SU-DHL-6 (cell line): Measurements from ENCODE around the gene IL10RA.

Experiments
- H2AFZ ChIP-seq: fragments of 200-600 bp; sonication (generic); 2 replicates; pipeline ENCODE4 v1.6.1; 2014; ENCODE audit warnings: low read depth, mild to moderate bottlenecking, moderate library complexity, mixed read lengths, antibody characterized with exemption, low read length; ENCODE audit not compliant: severe bottlenecking
- H3F3A ChIP-seq: fragments of 200-600 bp; shearing (Covaris generic); 2 replicates; pipeline ENCODE4 v1.6.0; 2016; ENCODE audit warnings: antibody characterized with exemption, mild to moderate bottlenecking; ENCODE audit not compliant: insufficient read depth
- H3K27ac ChIP-seq: fragments of 200-600 bp; sonication (generic); 2 replicates; pipeline ENCODE4 v1.5.1; 2016; ENCODE audit warnings: low read depth, mild to moderate bottlenecking, low read length, moderate library complexity, mixed read lengths
- H3K27me3 ChIP-seq: fragments of 200-600 bp; sonication (generic), shearing (Covaris generic); 2 replicates; pipeline ENCODE4 v1.6.0; 2014; ENCODE audit warnings: mild to moderate bottlenecking, low read length
- H3K36me3 ChIP-seq: fragments of 200-600 bp; sonication (generic); 2 replicates; pipeline ENCODE4 v1.6.1; 2014; ENCODE audit warnings: mild to moderate bottlenecking, low read length, mixed read lengths
- H3K4me2 ChIP-seq: fragments of 300-600, 200-600 bp; shearing (Covaris generic), sonication (generic); 2 replicates; pipeline ENCODE4 v1.6.0; 2014; ENCODE audit warnings: low read length, low read depth, mild to moderate bottlenecking; ENCODE audit not compliant: poor library complexity, severe bottlenecking
- H3K4me3 ChIP-seq: fragments of 200-600 bp; sonication (generic); 2 replicates; pipeline ENCODE4 v1.5.1; 2014; ENCODE audit warnings: antibody characterized with exemption, low read length, mild to moderate bottlenecking, mixed read lengths; ENCODE audit not compliant: insufficient read depth, poor library complexity, severe bottlenecking
- H3K79me2 ChIP-seq: fragments of 200-600 bp; sonication (generic); 2 replicates; pipeline ENCODE4 v1.6.1; 2014; ENCODE audit warnings: mild to moderate bottlenecking, low read length, moderate library complexity; ENCODE audit not compliant: insufficient read depth
- H3K9ac ChIP-seq: fragments of 200-600 bp; sonication (generic); 2 replicates; pipeline ENCODE4 v1.7.0; 2014; ENCODE audit warnings: mild to moderate bottlenecking, low read length
- H3K9me2 ChIP-seq: fragments of 200-600 bp; sonication (generic); replicated peaks from 2 replicates; pipeline ENCODE4 v1.6.1; 2014; ENCODE audit warnings: low read length; ENCODE audit not compliant: insufficient read depth
- H3K9me3 ChIP-seq: fragments of 200-600 bp; sonication (generic); 2 replicates; pipeline ENCODE4 v1.6.1; 2014; ENCODE audit warnings: low read length, mixed read lengths; ENCODE audit not compliant: insufficient read depth
- H4K20me1 ChIP-seq: fragments of 200-600 bp; sonication (generic); 2 replicates; pipeline ENCODE4 v1.6.1; 2014; ENCODE audit warnings: low read depth, mild to moderate bottlenecking, antibody characterized with exemption, low read length, moderate library complexity, mixed read lengths
- EZH2phosphoT487 ChIP-seq: fragments of 200-600 bp; sonication (generic), shearing (Covaris generic); conservative IDR thresholded peaks from 2 replicates; pipeline ENCODE4 v1.6.1; 2018; ENCODE audit warnings: mild to moderate bottlenecking, antibody characterized with exemption, low read length, moderate library complexity, mixed read lengths
- TF ChIP-seq, protein P1 (sequence below): fragments of 200-600 bp; sonication (generic); IDR thresholded peaks from one replicate; pipeline ENCODE4 v1.5.1; 2017; ENCODE audit warnings: antibody characterized with exemption, mild to moderate bottlenecking, low read length, moderate library complexity; ENCODE audit not compliant: insufficient read depth, poor library complexity, severe bottlenecking

IL10RA gene

DNA sequence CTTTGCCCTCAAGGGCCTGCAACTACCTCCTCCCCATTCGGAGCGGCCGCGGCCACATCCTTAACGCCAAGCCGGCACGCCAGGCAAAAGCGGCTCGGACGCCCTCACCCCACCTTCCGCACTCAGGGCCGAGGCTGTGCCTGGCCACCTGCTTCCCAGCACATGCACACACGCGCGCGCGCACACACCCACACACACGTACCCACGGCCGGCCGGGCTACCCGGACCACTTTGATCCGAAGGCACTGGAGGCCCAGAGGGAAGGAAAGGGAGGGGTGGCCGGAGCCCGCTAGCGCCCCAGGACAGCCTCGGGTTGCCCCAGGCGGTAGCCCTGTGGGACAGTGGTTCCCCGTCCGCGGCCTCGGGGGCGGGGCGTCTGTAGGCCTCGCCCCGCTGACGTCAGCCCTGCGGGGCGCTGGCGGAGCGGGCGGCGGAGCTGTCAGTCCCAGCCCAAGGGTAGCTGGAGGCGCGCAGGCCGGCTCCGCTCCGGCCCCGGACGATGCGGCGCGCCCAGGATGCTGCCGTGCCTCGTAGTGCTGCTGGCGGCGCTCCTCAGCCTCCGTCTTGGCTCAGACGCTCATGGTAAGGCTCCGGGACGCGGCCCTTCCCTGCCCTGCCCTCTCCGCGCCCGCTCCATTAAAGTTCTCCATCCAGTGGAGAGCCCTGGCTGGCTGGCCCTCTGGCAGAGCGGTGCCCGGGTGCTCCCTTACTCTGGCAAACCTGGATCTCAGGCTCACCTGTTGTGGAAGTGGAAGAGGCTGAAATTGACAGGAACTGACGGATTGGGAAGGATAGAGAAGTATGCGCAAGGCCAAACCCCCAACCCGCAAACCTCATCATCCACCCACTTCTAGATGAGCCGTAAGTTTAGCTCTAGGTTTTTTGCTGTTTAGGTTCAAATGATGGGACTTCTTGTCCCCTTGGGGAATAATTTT lies at the start of gene IL10RA:
Gene IL10RA, plus strand, starts transcription at position 442 of the 935 bp plus-strand sequence. Its CDS starts 74 bp downstream, at position 516.
- peak within 1 kb of the TSS; percentile 16 for H2AFZ ChIP-seq
- H3F3A ChIP-seq, result peaks cover 2% of the 10 kb centered on the region; the same call in 1 of the 2 replicates
- H3K4me2 ChIP-seq, result peak within 1 kb of the TSS; percentile 98
- H3K9ac ChIP-seq, result peak within 1 kb of the TSS; percentile 87
- no peaks in the 10 kb centered on the region for H3K27me3 ChIP-seq
- H3K36me3 ChIP-seq, result peaks cover 13% of the 10 kb centered on the region
- peak within 1 kb of the TSS; percentile 75 for H3K27ac ChIP-seq
- H3K9me3 ChIP-seq, result no peaks in the 10 kb centered on the region
- H3K79me2 ChIP-seq, result peaks cover 39% of the 10 kb centered on the region
- H3K9me2 ChIP-seq, result no peaks in the 10 kb centered on the region
- no peaks in the 10 kb centered on the region for H4K20me1 ChIP-seq
- peak within 1 kb of the TSS; percentile 87 for H3K4me3 ChIP-seq
- TF ChIP-seq, protein P1, sequence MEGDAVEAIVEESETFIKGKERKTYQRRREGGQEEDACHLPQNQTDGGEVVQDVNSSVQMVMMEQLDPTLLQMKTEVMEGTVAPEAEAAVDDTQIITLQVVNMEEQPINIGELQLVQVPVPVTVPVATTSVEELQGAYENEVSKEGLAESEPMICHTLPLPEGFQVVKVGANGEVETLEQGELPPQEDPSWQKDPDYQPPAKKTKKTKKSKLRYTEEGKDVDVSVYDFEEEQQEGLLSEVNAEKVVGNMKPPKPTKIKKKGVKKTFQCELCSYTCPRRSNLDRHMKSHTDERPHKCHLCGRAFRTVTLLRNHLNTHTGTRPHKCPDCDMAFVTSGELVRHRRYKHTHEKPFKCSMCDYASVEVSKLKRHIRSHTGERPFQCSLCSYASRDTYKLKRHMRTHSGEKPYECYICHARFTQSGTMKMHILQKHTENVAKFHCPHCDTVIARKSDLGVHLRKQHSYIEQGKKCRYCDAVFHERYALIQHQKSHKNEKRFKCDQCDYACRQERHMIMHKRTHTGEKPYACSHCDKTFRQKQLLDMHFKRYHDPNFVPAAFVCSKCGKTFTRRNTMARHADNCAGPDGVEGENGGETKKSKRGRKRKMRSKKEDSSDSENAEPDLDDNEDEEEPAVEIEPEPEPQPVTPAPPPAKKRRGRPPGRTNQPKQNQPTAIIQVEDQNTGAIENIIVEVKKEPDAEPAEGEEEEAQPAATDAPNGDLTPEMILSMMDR, result no peak
- no peak for TF ChIP-seq EZH2phosphoT487

DNA sequence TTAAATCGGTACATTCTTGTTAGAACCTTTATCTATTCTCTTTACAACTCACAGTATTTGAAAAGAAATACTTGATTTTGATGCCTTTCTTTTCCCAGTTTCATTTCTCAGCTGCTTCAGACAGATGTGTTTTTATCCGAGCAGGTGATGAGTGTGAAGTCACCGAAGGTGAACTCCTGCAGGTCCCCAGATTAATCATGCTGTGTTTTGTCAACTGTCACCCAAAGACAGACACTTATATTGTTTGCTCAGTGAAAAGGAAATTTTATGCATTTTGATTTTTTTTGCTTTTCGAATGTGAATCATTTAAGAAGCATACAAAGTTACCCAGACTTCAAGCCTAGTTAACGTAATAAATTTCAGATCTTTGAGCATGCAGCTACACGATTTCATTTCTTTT lies 49.2 kb upstream of the IL10RA start:
- Histone ChIP-seq H3K9me3 (no peaks in the 10 kb centered on the region), H3K9ac (no peak overlapping the region), H3K27me3 (no peaks in the 10 kb centered on the region), H3K4me3 (no peak overlapping the region), H4K20me1 (no peaks in the 10 kb centered on the region), H3K79me2 (no peaks in the 10 kb centered on the region), H3K9me2 (no peaks in the 10 kb centered on the region), H3F3A (no peaks in the 10 kb centered on the region), H3K4me2 (no peak overlapping the region), H3K36me3 (no peaks in the 10 kb centered on the region), H2AFZ (no peak overlapping the region), H3K27ac (no peak overlapping the region)
- TF ChIP-seq EZH2phosphoT487, result no peak
- TF ChIP-seq, protein P1, result no peak

DNA sequence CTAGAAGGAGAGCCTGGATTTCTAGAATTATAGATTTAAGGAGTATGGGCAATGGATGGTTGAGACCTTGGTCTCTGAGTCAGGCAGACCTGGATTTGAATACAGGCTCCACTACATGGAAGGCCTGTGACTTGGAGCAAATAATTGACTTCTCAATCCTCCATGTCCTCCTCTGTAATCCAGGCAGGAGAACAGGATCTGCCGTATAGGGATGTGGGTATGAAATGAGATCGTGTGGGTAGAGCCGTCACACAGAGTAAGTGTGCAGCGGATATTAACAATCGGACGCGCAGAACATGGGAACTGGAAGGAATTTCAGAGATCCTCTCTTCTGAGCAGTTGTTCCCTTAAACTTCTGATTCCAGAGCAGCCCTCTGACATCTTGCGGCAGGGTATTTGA lies 45.5 kb upstream of the IL10RA start:
- no peaks in the 10 kb centered on the region for H3K36me3 ChIP-seq
- H3K9me2 ChIP-seq, result no peaks in the 10 kb centered on the region
- no peak overlapping the region for H3K4me3 ChIP-seq
- no peak overlapping the region for H3K4me2 ChIP-seq
- no peak overlapping the region for H2AFZ ChIP-seq
- H3K27me3 ChIP-seq, result no peaks in the 10 kb centered on the region
- H3F3A ChIP-seq, result no peaks in the 10 kb centered on the region
- no peak overlapping the region for H3K9ac ChIP-seq
- H3K79me2 ChIP-seq, result no peaks in the 10 kb centered on the region
- no peaks in the 10 kb centered on the region for H4K20me1 ChIP-seq
- TF ChIP-seq, protein P1, result no peak
- TF ChIP-seq EZH2phosphoT487, result no peak
- H3K27ac ChIP-seq, result no peak overlapping the region
- no peaks in the 10 kb centered on the region for H3K9me3 ChIP-seq
